HFFc6 (cell line): ENCODE results near the gene ZNF701. TPM values are rescaled to one million over a fixed set of nuclear protein-coding genes. Genes with fewer than 3 reads are reported as not detected.
"Not testable (repeated sequence)": the region's sequence is repeated elsewhere in the genome, so short reads cannot be mapped to it uniquely, and the experiment has no call there.

ENCODE experiments used
- DNase-seq: peaks from one replicate; pipeline ENCODE4 v3.0.0-alpha.2; 2018
- H3K27ac Mint-ChIP-seq: 2 replicates; pipeline ENCODE4 v1.8.0; 2020; ENCODE audit warnings: mild to moderate bottlenecking, mixed read lengths
- H3K27me3 Mint-ChIP-seq: 2 replicates; pipeline ENCODE4 v1.8.0; 2021; ENCODE audit warnings: mild to moderate bottlenecking, moderate library complexity, mixed read lengths; ENCODE audit not compliant: insufficient read depth
- H3K36me3 Mint-ChIP-seq: 2 replicates; pipeline ENCODE4 v1.8.0; 2021; ENCODE audit warnings: low read depth, mixed read lengths
- H3K4me1 Mint-ChIP-seq: 2 replicates; pipeline ENCODE4 v1.8.0; 2020; ENCODE audit warnings: low read depth, mixed read lengths
- H3K4me3 Mint-ChIP-seq: 2 replicates; pipeline ENCODE4 v1.8.0; 2020; ENCODE audit warnings: mild to moderate bottlenecking, moderate library complexity, mixed read lengths
- H3K9me3 Mint-ChIP-seq: 2 replicates; pipeline ENCODE4 v1.8.0; 2020; ENCODE audit warnings: mild to moderate bottlenecking, mixed read lengths
- total RNA-seq, 6 experiments: library from RNA; stranded (reverse); fragmentation: NEBNext Ultra II Directional; extraction: Animal tissue kit (Norgen Biotek cat#: 25700); gene quantifications; 2 replicates in 1 of 6; 3 replicates in 5 of 6; pipeline ENCODE4 v1.2.3, GENCODE V29; 2021
- TF ChIP-seq, protein P1 (sequence below): fragments of 200-600 bp; sonication (generic); IDR thresholded peaks from 2 replicates; pipeline ENCODE4 v1.5.0; 2021; ENCODE audit warnings: antibody characterized with exemption, mild to moderate bottlenecking

Gene ZNF701
- total RNA-seq, 6 experiments from 2014 or later, result 7.0 to 10.0 (median 8.5) TPM

DNA sequence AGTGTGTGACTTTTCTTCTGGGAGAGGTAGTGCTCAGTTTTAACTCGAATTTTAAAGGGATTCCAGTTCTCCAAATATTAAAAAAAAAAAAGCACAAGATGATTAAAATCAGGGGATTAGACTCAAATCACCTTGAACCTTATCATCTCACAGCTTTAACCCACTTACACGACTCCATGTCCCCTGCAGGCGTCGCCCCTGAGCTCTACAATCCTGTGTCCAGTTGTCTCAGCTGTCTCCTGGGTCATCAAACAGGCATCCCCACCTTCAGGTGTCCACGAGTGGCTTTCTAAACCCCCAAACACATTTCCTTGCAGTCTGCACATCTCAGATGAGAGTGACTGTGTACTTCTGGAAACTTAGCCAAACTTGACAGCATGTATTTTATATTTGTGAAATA, 28.5 kb upstream of the ZNF701 start:
- Mint-ChIP-seq H3K9me3 (peaks cover 44% of the 10 kb centered on the region), H3K36me3 (peaks cover 73% of the 10 kb centered on the region), H3K27me3 (peaks cover under 1% of the 10 kb centered on the region; the same call in 1 of the 2 replicates), H3K27ac (no peak overlapping the region), H3K4me3 (no peak overlapping the region), H3K4me1 (peaks cover 24% of the 10 kb centered on the region)
- no peak for DNase-seq
- TF ChIP-seq, protein P1, sequence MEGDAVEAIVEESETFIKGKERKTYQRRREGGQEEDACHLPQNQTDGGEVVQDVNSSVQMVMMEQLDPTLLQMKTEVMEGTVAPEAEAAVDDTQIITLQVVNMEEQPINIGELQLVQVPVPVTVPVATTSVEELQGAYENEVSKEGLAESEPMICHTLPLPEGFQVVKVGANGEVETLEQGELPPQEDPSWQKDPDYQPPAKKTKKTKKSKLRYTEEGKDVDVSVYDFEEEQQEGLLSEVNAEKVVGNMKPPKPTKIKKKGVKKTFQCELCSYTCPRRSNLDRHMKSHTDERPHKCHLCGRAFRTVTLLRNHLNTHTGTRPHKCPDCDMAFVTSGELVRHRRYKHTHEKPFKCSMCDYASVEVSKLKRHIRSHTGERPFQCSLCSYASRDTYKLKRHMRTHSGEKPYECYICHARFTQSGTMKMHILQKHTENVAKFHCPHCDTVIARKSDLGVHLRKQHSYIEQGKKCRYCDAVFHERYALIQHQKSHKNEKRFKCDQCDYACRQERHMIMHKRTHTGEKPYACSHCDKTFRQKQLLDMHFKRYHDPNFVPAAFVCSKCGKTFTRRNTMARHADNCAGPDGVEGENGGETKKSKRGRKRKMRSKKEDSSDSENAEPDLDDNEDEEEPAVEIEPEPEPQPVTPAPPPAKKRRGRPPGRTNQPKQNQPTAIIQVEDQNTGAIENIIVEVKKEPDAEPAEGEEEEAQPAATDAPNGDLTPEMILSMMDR, result no peak

DNA sequence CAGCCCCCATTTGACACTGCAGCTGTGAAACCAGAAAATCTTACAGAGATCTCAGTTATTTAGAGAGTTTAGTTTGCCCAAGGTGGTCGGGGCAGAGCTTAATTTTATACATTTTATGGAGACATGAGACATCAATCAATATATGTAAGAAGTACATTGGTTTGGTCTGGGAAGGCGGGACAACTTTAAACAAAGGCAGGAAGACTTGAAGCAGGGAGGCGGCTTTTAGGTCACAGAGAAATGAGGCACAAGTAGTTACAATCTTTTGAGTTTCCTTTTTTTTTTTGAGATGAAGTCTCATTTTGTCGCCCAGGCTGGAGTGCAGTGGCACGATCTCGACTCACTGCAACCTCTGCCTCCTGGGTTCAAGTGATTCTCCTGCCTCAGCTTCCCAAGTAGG, 27.5 kb upstream of the ZNF701 start:
- H3K27me3 Mint-ChIP-seq, H3K27ac Mint-ChIP-seq, DNase-seq, H3K4me3 Mint-ChIP-seq: not testable (repeated sequence)
- H3K9me3 Mint-ChIP-seq, result peaks cover 52% of the 10 kb centered on the region
- H3K4me1 Mint-ChIP-seq, result peaks cover 20% of the 10 kb centered on the region; the same call in 1 of the 2 replicates
- H3K36me3 Mint-ChIP-seq, result peaks cover 73% of the 10 kb centered on the region

- Mint-ChIP-seq H3K9me3 (peaks cover 58% of the 10 kb centered on the region), H3K36me3 (peaks cover 78% of the 10 kb centered on the region), H3K4me3 (no peak overlapping the region), H3K27me3 (no peaks in the 10 kb centered on the region), H3K27ac (no peak overlapping the region), H3K4me1 (peaks cover 20% of the 10 kb centered on the region; the same call in 1 of the 2 replicates)
- no peak for DNase-seq
- TF ChIP-seq, protein P1, result no peak
Observed at GRCh38 chr19:52542984-52543664, 27.0 kb upstream of the ZNF701 start.

DNA sequence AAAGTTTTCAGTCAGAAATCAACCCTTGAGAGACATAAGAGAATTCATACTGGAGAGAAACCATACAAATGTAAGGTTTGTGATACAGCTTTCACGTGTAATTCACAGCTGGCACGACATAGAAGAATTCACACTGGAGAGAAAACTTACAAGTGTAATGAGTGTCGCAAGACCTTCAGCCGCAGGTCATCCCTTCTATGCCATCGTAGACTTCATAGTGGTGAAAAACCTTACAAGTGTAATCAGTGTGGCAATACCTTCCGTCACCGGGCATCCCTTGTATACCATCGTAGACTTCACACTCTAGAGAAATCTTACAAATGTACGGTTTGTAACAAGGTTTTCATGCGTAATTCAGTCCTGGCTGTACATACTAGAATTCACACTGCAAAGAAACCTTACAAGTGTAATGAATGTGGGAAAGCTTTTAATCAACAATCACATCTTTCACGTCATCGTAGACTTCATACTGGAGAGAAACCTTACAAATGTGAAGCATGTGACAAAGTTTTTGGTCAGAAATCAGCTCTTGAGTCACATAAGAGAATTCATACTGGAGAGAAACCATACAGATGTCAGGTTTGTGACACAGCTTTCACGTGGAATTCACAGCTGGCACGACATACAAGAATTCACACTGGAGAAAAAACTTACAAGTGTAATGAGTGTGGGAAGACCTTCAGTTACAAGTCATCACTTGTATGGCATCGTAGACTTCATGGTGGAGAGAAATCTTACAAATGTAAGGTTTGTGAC, 15.7 kb upstream of the ZNF701 start:
- Mint-ChIP-seq H3K9me3 (peaks cover 94% of the 10 kb centered on the region), H3K27me3 (no peaks in the 10 kb centered on the region), H3K4me1 (no peaks in the 10 kb centered on the region), H3K27ac (no peak overlapping the region), H3K4me3 (no peak overlapping the region), H3K36me3 (peaks cover 84% of the 10 kb centered on the region)
- no peak for DNase-seq
- TF ChIP-seq, protein P1, result no peak

- H3K4me3 Mint-ChIP-seq, result no peak overlapping the region
- peaks cover 95% of the 10 kb centered on the region for H3K9me3 Mint-ChIP-seq
- H3K36me3 Mint-ChIP-seq, result peaks cover 84% of the 10 kb centered on the region
- no peaks in the 10 kb centered on the region for H3K4me1 Mint-ChIP-seq
- no peak overlapping the region for H3K27ac Mint-ChIP-seq
- no peak for DNase-seq
- TF ChIP-seq, protein P1, result no peak
- no peaks in the 10 kb centered on the region for H3K27me3 Mint-ChIP-seq
Observed at GRCh38 chr19:52557231-52557995, 12.7 kb upstream of the ZNF701 start.

GRCh38 chr19:52558732-52559445, 11.2 kb upstream of the ZNF701 start:
- H3K27me3 Mint-ChIP-seq, DNase-seq, H3K27ac Mint-ChIP-seq, H3K4me3 Mint-ChIP-seq, H3K4me1 Mint-ChIP-seq: not testable (repeated sequence)
- peaks cover 95% of the 10 kb centered on the region for H3K9me3 Mint-ChIP-seq
- H3K36me3 Mint-ChIP-seq, result peaks cover 84% of the 10 kb centered on the region

- peaks cover 90% of the 10 kb centered on the region for H3K9me3 Mint-ChIP-seq
- H3K36me3 Mint-ChIP-seq, result peaks cover 82% of the 10 kb centered on the region
- not testable (repeated sequence) for H3K4me3 Mint-ChIP-seq, DNase-seq, H3K27me3 Mint-ChIP-seq, H3K27ac Mint-ChIP-seq, H3K4me1 Mint-ChIP-seq
Observed at GRCh38 chr19:52561611-52562010, 8.5 kb upstream of the ZNF701 start.
